H1 (cell line): ENCODE results near the gene POFUT2. TPM values are rescaled to one million over a fixed set of nuclear protein-coding genes. Genes with fewer than 3 reads are reported as not detected.

Source experiments
- ASH2L ChIP-seq: fragments of 200-600, 300-600 bp; sonication (generic); IDR thresholded peaks from one replicate; pipeline ENCODE4 v1.7.1; 2017; ENCODE audit warnings: low read length
- CBX8 ChIP-seq: fragments of 300-800, 300-1000 bp; sonication (generic); IDR thresholded peaks from 2 replicates; pipeline ENCODE4 v1.7.1; 2016; ENCODE audit warnings: low read depth, low read length, borderline replicate concordance
- JUN ChIP-seq: IDR thresholded peaks from 2 replicates; pipeline ENCODE4 v1.6.1; 2011; ENCODE audit warnings: low read depth, mild to moderate bottlenecking, improper control_type of control experiment, low read length
- NRF1 ChIP-seq: IDR thresholded peaks from 2 replicates; pipeline ENCODE4 v1.6.1; 2011; ENCODE audit warnings: mild to moderate bottlenecking, low read depth, low read length, improper control_type of control experiment
- RFX5 ChIP-seq: IDR thresholded peaks from 2 replicates; pipeline ENCODE4 v1.6.1; 2011; ENCODE audit warnings: low read depth, low read length, improper control_type of control experiment, borderline replicate concordance
- TEAD4 ChIP-seq: IDR thresholded peaks from 2 replicates; pipeline ENCODE4 v1.6.1; 2012; ENCODE audit warnings: low read depth, low read length, inconsistent platforms, mixed read lengths
- polyA plus RNA-seq, 7 experiments: library from polyadenylated mRNA; depleted of rRNA in 3 of 7; stranded (reverse) in 5 of 7; unstranded in 2 of 7; fragments of >200 nt in 5 of 7; fragments of 200-250 nt in 2 of 7; gene quantifications; 1 replicate in 5 of 7; 2 replicates in 1 of 7; 4 replicates in 1 of 7; pipeline versions ENCODE4 v1.2.1 to v1.2.3, GENCODE V29; 2011 to 2013; ENCODE audit warnings: missing spikeins in 2 of 7, mixed read lengths in 2 of 7
- total RNA-seq: library from RNA; stranded (reverse); fragmentation: NEBNext Ultra II Directional; extraction: Animal tissue kit (Norgen Biotek cat#: 25700); gene quantifications from 2 replicates; pipeline ENCODE4 v1.2.1, GENCODE V29; 2021

The POFUT2 gene
- total and polyA plus RNA-seq, 2 of the 8 experiments (the other 6 are each of a cell fraction or from before 2014, with no cell fraction given) = 13.7 to 32.1 TPM

DNA sequence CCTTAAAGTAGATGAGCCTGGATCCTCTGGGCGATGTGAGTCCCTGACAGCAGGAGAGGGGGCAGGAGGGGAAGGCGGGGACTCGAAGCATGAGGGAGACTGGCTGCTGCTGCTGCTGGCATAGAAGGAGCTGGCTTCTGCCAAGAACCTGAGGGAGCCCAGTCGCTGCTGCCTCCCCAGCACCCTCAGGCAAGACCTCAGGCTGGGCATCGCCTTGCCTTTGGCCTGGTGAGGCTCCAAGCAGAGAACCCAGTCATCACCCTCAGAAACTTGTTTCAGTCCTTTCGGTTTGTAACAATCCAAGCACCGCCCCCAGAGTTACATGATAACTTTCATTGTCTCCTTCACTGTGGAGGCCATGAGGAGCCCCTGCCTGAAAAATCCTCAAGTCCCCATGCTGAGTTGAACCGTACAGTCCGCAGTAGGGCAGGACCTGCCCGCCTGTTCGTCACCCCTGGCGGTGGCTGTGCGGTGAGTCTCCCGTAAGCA lies 38.8 kb downstream of the POFUT2 start (continued):
- no peak for TF ChIP-seq RFX5
- no peak for TF ChIP-seq JUN
- no peak for TF ChIP-seq ASH2L
- TF ChIP-seq TEAD4 = no peak
- no peak for TF ChIP-seq NRF1
- no peak for TF ChIP-seq CBX8
